SU-DHL-6 (cell line): ENCODE data around the gene SLC7A7.

ENCODE experiments used
- EZH2phosphoT487 ChIP-seq: fragments of 200-600 bp; sonication (generic), shearing (Covaris generic); conservative IDR thresholded peaks from 2 replicates; pipeline ENCODE4 v1.6.1; 2018; ENCODE audit warnings: mild to moderate bottlenecking, antibody characterized with exemption, low read length, moderate library complexity, mixed read lengths
- TF ChIP-seq, protein P1 (sequence below): fragments of 200-600 bp; sonication (generic); IDR thresholded peaks from one replicate; pipeline ENCODE4 v1.5.1; 2017; ENCODE audit warnings: antibody characterized with exemption, mild to moderate bottlenecking, low read length, moderate library complexity; ENCODE audit not compliant: insufficient read depth, poor library complexity, severe bottlenecking

- TF ChIP-seq, protein P1, sequence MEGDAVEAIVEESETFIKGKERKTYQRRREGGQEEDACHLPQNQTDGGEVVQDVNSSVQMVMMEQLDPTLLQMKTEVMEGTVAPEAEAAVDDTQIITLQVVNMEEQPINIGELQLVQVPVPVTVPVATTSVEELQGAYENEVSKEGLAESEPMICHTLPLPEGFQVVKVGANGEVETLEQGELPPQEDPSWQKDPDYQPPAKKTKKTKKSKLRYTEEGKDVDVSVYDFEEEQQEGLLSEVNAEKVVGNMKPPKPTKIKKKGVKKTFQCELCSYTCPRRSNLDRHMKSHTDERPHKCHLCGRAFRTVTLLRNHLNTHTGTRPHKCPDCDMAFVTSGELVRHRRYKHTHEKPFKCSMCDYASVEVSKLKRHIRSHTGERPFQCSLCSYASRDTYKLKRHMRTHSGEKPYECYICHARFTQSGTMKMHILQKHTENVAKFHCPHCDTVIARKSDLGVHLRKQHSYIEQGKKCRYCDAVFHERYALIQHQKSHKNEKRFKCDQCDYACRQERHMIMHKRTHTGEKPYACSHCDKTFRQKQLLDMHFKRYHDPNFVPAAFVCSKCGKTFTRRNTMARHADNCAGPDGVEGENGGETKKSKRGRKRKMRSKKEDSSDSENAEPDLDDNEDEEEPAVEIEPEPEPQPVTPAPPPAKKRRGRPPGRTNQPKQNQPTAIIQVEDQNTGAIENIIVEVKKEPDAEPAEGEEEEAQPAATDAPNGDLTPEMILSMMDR: peak; percentile 83
- TF ChIP-seq EZH2phosphoT487: no peak
These were observed 37.9 kb upstream of the SLC7A7 start for GRCh38 chr14:22852940-22853767.
